ENCODE results near the gene HDAC9.
"Not testable (repeated sequence)": the region's sequence is repeated elsewhere in the genome, so short reads cannot be mapped to it uniquely, and the experiment has no call there.

HDAC9 gene

DNA sequence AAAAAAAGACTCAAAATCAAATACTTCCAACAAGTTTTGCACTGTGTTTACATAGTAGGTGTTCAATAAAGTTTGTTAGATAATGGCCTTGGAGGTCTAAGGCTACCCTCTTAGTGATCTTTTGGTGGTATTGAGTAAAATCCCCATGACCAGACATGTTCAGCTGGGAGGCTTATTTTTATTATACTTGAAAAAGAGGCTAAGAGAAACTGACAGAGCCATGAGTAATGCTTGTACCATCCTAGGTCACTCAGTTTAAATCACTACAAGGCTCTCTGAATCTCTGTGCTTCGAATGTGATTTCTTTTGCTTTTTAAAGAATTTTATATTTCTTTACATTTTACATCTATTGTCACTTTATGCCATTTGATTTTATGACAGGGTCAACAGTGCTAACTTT is 531.3 kb downstream of the HDAC9 start:
- no peak for DNase-seq (ENCODE audit: low spot score)

DNA sequence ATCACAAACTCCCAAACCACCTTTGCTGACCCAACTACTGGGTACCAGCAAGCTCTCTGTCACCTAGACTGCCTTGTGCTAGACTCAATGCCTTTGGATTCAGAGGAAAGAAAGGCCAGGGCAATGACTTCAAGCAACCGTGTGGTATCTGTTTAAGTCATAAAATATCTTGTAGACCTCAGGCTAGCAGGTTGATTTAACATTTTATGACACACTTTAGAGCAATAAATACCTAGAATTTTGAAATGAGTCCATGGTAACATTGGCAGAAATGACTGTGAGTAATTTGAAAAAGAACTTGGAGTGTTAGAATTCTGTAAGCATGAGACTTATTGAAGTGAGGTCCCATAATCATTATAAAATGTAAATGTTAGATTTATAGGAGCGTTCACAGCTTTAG is 534.7 kb downstream of the HDAC9 start:
- no peak for DNase-seq (ENCODE audit: low spot score)

DNA sequence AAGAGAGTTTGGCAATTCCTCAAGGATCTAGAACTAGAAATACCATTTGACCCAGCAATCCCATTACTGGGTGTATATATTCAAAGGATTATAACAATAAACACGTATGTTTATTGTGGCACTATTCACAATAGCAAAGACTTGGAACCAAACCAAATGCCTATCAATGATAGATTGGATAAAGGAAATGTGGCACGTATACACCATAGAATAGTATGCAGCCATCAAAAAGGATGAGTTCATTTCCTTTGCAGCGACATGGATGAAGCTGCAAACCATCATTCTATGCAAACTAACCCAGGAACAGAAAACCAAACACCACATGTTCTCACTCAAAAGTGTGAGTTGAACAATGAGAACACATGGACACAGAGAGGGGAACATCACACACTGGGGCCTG is 537.4 kb downstream of the HDAC9 start:
- DNase-seq (ENCODE audit: low spot score) = not testable (repeated sequence)

DNA sequence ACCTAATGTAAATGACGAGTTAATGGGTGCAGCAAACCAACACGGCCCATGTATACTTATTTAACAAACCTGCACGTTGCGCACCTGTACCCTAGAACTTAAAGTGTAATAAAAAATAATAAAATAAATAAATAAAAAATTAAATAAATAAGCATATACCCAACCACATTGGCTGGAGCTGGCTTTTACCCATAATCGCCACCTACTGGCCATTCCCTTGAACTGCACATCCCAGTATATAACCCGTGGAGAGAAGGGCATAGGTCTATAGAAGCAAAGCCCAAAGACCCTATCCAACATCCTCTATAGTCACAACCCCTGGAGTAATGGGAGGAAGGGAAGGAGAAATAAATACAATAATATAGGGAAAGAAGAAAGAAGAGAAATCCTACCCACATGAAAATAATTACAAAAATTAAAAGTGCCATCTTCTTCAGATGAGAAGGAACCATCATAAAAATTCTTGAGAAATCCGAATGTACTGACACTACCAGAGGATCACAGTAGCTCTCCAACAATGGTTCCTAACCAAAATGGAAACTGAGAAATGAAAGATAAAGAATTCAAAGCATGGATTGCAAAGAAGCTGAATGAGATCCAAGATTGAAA is 556.3 kb downstream of the HDAC9 start:
- peak; percentile 32 for DNase-seq (ENCODE audit: low spot score)
